Mononuclear cell (primary cell): ENCODE measurements around the gene SEC22C. TPM values are rescaled to one million over a fixed set of nuclear protein-coding genes. Genes with fewer than 3 reads are reported as not detected.

ENCODE experiments used
- H3K27me3 ChIP-seq: 2 replicates; pipeline ENCODE4 v1.6.0; 2011; ENCODE audit warnings: low read length, control low read depth; ENCODE audit not compliant: insufficient read depth
- H3K4me1 ChIP-seq: 2 replicates; pipeline ENCODE4 v1.5.1; 2011; ENCODE audit warnings: mild to moderate bottlenecking, low read length, control low read depth; ENCODE audit not compliant: insufficient read depth
- H3K4me3 ChIP-seq: 2 replicates; pipeline ENCODE4 v1.5.1; 2011; ENCODE audit warnings: mild to moderate bottlenecking, low read length, moderate library complexity
- H3K9me3 ChIP-seq: 2 replicates; pipeline ENCODE4 v1.5.1; 2011; ENCODE audit warnings: low read depth, mild to moderate bottlenecking, control low read depth, low read length
- total RNA-seq: library from RNA; depleted of rRNA; stranded (reverse); fragments of >200 nt; gene quantifications from one replicate; pipeline ENCODE4 v1.2.3, GENCODE V29; 2012

SEC22C gene
- total RNA-seq, 1 donor = 75.0 TPM

DNA sequence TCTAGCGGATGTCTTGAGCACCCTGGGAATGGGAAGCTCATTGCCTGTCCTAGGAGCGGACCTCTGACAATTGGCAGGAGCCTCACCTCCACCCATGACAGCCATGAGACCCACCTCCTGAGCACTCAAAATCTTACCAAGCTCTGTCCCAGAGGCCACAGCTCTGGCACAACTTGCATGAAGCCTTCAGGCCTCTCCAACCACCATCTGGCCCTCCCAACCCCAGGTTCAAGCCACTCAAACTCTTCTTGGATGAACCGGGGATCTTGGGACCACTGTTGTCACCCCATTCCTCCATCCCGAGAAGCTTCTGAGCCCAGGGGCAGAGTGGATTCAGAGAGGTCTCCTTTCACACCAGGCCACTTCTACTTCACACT, 77.8 kb downstream of the SEC22C start:
- no peak overlapping the region for H3K4me3 ChIP-seq
- H3K27me3 ChIP-seq = peaks cover 21% of the 10 kb centered on the region
- peaks cover 60% of the 10 kb centered on the region for H3K4me1 ChIP-seq
- H3K9me3 ChIP-seq = no peaks in the 10 kb centered on the region

DNA sequence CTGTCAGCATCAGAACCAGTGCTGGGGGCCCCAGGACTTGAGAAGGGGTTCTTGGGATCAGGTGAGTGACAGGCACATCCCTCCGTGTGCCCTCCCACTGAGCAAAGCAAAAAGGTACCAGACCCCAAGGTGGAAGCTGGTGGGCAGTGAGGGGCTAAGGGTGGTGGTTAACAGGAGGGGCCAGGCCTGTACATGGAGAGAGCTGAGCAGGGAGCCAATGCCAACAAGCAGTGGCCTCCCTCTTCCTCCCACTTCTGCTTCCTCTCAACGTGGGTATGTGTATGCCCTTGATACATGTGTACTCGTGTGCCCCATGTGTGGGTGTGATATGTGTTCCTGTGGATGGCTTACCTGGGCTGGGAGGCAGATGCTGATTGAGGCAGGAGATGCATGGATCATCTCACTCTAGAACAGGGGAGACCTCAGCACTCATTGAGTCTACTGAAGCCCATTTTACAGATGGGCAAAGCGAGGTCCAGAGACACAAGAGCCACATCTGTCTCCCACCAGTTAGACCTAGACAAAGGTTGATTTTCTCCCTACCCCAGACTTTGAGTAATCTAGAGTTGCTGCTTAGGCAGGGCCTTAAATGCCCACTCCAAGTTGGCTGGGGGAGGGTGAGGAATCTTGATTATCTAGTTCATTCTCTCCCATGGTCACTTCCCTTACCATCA, 78.4 kb downstream of the SEC22C start:
- H3K4me1 ChIP-seq = peaks cover 57% of the 10 kb centered on the region
- H3K27me3 ChIP-seq = peaks cover 21% of the 10 kb centered on the region
- H3K4me3 ChIP-seq = peak overlapping the region; percentile 51
- H3K9me3 ChIP-seq = no peaks in the 10 kb centered on the region

DNA sequence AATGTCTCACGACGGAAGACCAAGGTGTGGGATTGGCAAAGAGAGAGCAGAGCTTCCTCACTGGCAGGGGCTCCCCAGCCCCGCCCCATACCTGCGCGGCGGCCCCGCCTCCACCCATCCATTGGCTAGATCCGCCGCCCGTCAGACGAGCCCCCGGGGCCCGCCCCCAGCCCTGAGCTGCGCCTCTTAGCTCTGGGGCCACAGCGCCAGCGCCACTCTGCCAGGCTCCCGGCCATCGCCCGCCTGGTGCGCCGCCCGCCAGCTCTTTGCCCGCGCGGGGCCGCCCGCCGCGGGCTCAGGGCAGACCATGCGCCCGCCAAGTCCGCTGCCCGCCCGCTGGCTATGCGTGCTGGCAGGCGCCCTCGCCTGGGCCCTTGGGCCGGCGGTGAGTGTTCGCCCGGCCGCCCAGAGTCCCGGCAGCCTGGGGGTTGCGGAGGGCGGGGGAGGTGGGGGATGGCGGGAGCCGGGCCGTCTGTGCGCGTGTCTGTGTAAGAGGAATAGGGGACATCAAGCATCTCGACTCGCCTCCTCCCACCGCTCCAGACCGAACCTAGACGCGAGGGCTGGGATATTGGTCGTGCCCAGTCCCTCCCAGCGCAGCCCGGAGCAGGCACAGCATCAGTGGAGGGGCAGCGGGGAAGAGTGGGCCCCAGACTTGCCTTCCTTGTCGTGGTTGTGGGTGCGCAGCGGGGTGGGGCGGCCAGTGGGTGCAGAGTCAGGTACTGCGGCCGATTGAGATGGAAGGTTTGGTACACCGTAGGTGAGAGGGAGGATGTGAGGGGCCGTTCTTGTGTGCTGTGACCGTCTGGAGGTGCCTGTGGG, 79.1 kb downstream of the SEC22C start, which contains the start of gene VIPR1:
TSS of gene VIPR1 (plus strand) at position 215 of the 822 bp plus-strand sequence. CDS start at position 308, 93 bp downstream.
- H3K4me1 ChIP-seq = peaks cover 50% of the 10 kb centered on the region
- no peaks in the 10 kb centered on the region for H3K9me3 ChIP-seq
- peak within 1 kb of the TSS; percentile 51 for H3K4me3 ChIP-seq
- H3K27me3 ChIP-seq = peaks cover 21% of the 10 kb centered on the region

DNA sequence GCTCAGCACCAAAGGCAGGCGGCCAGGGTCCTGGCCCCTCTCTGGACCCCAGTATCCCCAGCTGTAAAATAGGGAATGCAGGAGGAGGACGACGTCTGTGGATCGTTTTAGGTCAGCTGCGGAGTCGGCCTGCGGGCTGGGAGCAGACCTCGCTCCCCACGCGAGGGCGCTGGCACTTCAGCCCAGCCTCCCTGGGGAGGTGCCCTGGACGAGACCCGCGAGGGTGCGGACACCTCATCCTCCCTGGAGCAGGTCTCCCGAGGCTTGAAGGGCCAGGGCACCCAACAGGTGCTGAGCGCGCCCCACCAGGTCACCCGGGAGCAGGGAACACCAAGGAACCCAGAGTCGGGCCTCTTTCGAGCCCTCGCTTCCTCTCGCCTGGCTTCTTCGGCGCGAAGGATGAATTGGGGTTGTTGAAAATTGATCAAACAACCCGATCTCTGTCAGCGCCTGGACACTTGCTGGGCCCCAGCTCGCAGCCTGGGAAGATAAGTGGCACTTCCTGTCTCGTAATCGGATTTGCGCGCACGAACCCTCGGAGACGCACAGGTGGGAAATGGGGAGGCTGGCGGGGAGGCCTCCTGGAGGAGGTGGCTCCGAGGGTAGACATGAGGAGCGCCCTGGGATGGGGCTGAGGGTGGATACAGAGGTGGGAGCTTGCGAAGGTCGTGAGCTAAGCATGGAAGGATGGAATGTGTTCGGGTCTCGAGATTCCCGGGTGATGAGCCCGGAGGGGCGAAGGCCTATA, 79.9 kb downstream of the SEC22C start:
- Histone ChIP-seq H3K27me3 (peaks cover 21% of the 10 kb centered on the region), H3K4me1 (peaks cover 43% of the 10 kb centered on the region), H3K4me3 (peak overlapping the region; percentile 51), H3K9me3 (no peaks in the 10 kb centered on the region)

DNA sequence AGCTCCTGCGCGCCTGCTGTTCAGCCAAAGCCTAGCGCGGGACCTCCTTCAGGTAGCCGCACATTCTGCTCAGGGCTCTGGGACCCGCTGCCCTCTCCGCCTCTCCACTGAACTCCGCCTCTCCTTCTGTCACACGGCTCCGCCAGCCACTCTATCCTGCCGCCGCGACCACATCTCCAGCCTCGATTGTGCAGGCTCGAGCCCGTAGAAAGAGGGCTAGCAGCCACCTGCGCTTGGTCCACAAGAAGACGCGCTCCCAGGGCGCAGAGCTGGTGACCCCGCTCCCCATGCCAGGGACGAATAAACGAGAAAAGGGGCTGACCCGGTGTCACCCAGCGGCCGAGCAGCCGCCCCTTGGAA, 80.5 kb downstream of the SEC22C start:
- H3K4me3 ChIP-seq = peak overlapping the region; percentile 51
- H3K27me3 ChIP-seq = peaks cover 21% of the 10 kb centered on the region
- H3K4me1 ChIP-seq = peaks cover 43% of the 10 kb centered on the region
- no peaks in the 10 kb centered on the region for H3K9me3 ChIP-seq

DNA sequence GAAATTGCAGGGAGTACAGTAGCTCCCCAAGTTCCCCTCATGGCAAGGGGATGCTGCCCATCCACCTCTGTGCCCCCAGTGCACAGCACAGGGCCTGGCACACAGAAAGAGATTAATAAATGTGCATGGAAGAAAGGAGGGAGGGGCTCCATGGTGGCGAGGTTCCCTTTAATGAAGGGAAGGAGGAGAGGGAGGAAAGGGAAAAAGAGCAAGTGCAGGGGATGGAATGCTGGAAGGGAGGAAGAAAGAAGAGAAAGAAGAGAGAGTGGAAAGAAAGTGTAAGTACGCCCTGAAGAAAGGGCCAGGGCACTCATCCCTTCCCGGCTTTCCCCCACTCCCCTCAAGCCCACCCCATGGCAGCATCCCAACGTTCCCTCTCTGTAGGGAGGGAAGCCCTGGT, 80.9 kb downstream of the SEC22C start:
- Histone ChIP-seq H3K4me1 (peaks cover 40% of the 10 kb centered on the region), H3K27me3 (peaks cover 21% of the 10 kb centered on the region), H3K4me3 (no peak overlapping the region), H3K9me3 (no peaks in the 10 kb centered on the region)

DNA sequence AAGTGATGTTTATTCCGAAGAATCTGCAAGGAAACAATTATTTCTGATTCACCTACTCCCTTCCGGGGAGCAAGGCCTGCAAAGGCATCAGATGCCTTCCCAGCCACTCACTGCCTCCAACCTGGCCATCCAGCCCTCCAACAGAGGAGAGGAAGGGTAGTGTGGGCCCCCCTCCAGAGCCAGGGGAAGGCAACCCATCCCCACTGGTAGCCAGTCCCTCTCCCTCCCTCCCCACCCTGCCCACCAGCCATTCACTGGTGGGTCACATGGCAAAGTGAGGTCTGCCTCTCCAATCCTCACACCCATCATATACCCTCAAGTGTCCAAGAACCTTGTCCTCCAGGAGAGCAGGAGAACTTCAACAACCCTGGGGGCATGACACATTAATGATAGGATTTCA, 81.7 kb downstream of the SEC22C start:
- peaks cover 21% of the 10 kb centered on the region for H3K27me3 ChIP-seq
- no peaks in the 10 kb centered on the region for H3K9me3 ChIP-seq
- H3K4me3 ChIP-seq = no peak overlapping the region
- peaks cover 32% of the 10 kb centered on the region for H3K4me1 ChIP-seq

DNA sequence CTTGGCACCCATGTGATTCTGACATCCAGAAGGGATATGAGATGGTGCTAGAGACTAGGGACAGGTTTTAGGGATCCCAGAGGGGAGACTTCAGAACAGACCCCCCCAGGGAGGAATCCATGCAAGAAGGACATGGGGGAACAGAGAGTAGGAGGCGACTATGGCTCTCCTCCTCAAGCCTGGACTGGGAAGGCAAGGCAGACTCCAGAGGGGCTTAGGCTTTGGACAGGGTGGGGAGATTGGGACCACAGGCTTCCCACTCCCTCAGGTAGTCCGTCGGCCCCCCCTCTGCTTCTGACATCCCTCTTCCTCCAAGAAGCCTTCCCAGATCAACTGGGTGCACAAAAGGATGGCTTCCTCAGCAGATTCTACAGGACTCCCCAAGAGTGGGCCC, 82.3 kb downstream of the SEC22C start:
- Histone ChIP-seq H3K27me3 (peaks cover 21% of the 10 kb centered on the region), H3K9me3 (no peaks in the 10 kb centered on the region), H3K4me1 (peaks cover 29% of the 10 kb centered on the region), H3K4me3 (no peak overlapping the region)

DNA sequence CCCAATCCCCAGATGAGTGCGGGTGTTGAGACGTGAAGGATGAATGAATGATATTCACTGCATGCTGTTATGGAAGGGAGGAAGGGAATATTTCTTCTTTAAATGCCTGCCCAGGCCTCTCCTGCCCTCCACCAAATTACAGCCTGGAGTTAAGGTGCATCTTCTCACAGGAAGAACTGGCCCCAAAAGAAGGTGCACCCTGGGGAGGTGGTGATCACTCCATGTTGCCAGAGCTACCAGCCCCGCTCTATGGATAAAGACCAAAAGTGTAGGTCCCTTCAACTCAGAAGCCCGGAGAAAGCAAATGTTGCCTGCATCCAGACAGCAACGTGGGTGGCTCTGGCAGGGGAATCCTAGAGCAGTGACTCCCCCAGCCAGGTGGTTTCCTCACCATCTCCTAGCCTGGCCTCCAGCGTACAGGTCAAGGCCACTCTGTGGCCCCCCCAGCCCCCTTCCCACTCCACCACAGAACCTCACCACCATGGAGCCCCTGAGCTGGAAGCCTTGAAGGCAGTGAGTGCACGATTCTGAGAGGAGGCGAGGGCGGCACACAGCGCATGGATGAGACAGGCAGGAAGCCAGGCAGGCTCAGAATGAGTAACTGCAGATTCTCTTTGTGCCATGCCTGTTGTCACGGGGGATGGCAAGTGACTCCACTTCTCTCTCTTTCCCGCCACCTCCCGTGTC, 82.8 kb downstream of the SEC22C start:
- no peak overlapping the region for H3K4me3 ChIP-seq
- H3K9me3 ChIP-seq = no peaks in the 10 kb centered on the region
- H3K4me1 ChIP-seq = peaks cover 24% of the 10 kb centered on the region
- peaks cover 21% of the 10 kb centered on the region for H3K27me3 ChIP-seq

DNA sequence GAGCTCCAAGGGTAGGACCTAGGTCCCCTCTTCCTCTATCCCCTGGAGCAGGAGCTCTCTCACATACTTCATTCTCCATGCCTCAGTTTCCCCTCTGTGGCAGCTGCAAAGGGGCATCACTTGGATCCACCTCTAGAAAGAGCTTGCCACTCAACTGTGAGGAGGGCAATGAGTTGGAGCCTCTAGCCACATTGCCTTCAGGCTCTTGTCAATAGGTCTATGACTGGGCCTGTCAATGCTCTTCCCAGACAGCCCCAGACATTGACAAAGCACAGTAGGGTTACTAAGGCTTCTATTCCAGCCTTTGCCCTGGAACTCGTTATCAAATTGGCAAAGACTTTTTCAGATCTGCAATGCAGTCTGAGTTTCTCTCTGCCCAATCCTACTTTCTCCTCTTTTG, 83.7 kb downstream of the SEC22C start:
- Histone ChIP-seq H3K27me3 (peaks cover 21% of the 10 kb centered on the region), H3K4me3 (no peak overlapping the region), H3K9me3 (no peaks in the 10 kb centered on the region), H3K4me1 (peaks cover 19% of the 10 kb centered on the region)

Other genes with a start within 250 kb of the SEC22C start
- gene LYZL4, start 171.4 kb downstream of the SEC22C start, total RNA-seq = not detected
- 22.7 TPM for gene VIPR1, start 79.3 kb downstream of the SEC22C start, total RNA-seq
- 24.0 TPM for gene SS18L2, start 8.9 kb upstream of the SEC22C start, total RNA-seq
- gene NKTR, start 18.7 kb upstream of the SEC22C start, total RNA-seq = 324 TPM
- 2.4 TPM for gene ZBTB47, start 71.7 kb upstream of the SEC22C start, total RNA-seq
- gene KLHL40, start 103.6 kb upstream of the SEC22C start, total RNA-seq = not detected
- not detected for gene HHATL, start 120.8 kb upstream of the SEC22C start, total RNA-seq
- gene CCDC13, start 191.3 kb upstream of the SEC22C start, total RNA-seq = 0.94 TPM
- 42.1 TPM for gene HIGD1A, start 222.5 kb upstream of the SEC22C start, total RNA-seq
- 0.10 TPM for gene ACKR2, start 227.5 kb upstream of the SEC22C start, total RNA-seq